SK-N-MC (cell line): ENCODE measurements around the gene PROKR1.

Experiments used
- EZH2 ChIP-seq: fragments of 200-600 bp; sonication (generic); IDR thresholded peaks from one replicate; pipeline ENCODE4 v1.6.1; 2017; ENCODE audit warnings: antibody characterized with exemption
- FOXP2 ChIP-seq: optimal IDR thresholded peaks from 2 replicates; pipeline ENCODE3; 2011; ENCODE audit warnings: mild to moderate bottlenecking, moderate library complexity; ENCODE audit not compliant: insufficient read depth; ENCODE audit errors: extremely low read length, control extremely low read depth
- POLR2AphosphoS5 ChIP-seq: IDR thresholded peaks from 2 replicates; pipeline ENCODE4 v1.6.1; 2012; ENCODE audit warnings: mild to moderate bottlenecking, low read depth, low read length, borderline replicate concordance

GRCh38 chr2:68637047-68637446, 6.3 kb upstream of the PROKR1 start:
- TF ChIP-seq EZH2 (no peak), POLR2AphosphoS5 (no peak), FOXP2 (no peak)
